ENCODE data around the gene TSEN54. TPM values are rescaled to one million over a fixed set of nuclear protein-coding genes. Genes with fewer than 3 reads are reported as not detected.
A peak's percentile ranks its signal among the peaks of the same experiment; 100 is the strongest.
"Not testable (repeated sequence)": the region's sequence is repeated elsewhere in the genome, so short reads cannot be mapped to it uniquely, and the experiment has no call there.

Gene TSEN54
- total and polyA plus RNA-seq, 2 donors = 36.3 to 91.0 TPM

DNA sequence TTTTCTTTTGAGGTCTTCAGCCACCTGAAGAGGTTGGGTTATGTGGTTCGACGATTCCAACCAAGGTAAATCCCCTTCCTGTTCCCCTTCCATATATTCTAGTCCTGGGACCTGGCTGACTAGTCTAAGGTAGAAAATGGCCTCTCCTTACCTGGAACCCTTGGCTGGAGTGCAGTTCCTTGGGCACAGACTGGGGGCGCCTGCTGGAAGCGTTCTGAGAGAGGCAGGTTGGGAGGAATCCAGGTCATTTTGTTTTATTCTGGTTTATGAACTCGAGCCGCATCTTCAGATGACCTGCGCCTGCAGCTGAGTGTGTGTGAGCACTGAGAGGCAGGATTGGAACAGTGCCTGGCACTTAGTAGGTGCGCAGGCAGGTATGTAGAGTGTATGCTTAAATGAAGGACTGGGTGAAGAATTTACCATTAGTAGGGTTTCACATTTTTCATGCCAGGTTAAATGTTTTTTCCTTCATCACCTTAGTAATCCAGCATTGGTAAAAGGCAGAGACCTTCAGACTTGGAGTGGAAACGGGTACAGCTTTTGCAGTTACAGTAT is 2.7 kb downstream of the TSEN54 start:
- Histone ChIP-seq H3K27me3 (ENCODE audit: control insufficient read depth in 2 of 2, insufficient read depth in 1 of 2, low read length in 1 of 2) (peaks cover 6 to 22% of the 10 kb centered on the region in 2 donors), H3K4me3 (ENCODE audit: low read length in 2 of 2) (no peak overlapping the region), H3K27ac (ENCODE audit: low read depth in 1 of 2, low read length in 1 of 2) (no peak overlapping the region), H3K9me3 (ENCODE audit: control insufficient read depth in 2 of 2, insufficient read depth in 1 of 2, low read length in 1 of 2) (no peaks in the 10 kb centered on the region), H3K36me3 (ENCODE audit: control insufficient read depth in 2 of 2, insufficient read depth in 2 of 2, low read length in 1 of 2) (peaks cover 21 to 26% of the 10 kb centered on the region in 2 donors), H3K4me1 (ENCODE audit: control insufficient read depth in 2 of 2, insufficient read depth in 2 of 2, low read length in 2 of 2) (peaks cover 27 to 40% of the 10 kb centered on the region in 2 donors)
- no peak for DNase-seq (ENCODE audit: low read depth in 6 of 9, low spot score in 9 of 9)
- 95% methylated on average over 9 of the region's 9 CpGs for WGBS

GRCh38 chr17:75520413-75520812 is 4.1 kb downstream of the TSEN54 start:
- not testable (repeated sequence) for H3K9me3 ChIP-seq (ENCODE audit: control insufficient read depth in 2 of 2, insufficient read depth in 1 of 2, low read length in 1 of 2); H3K4me3 ChIP-seq (ENCODE audit: low read length in 2 of 2); DNase-seq (ENCODE audit: low read depth in 6 of 9, low spot score in 9 of 9); H3K27ac ChIP-seq (ENCODE audit: low read depth in 1 of 2, low read length in 1 of 2)
- H3K4me1 ChIP-seq (ENCODE audit: control insufficient read depth in 2 of 2, insufficient read depth in 2 of 2, low read length in 2 of 2) = peaks cover 25 to 37% of the 10 kb centered on the region in 2 donors
- peaks cover 2 to 12% of the 10 kb centered on the region in 2 donors for H3K27me3 ChIP-seq (ENCODE audit: control insufficient read depth in 2 of 2, insufficient read depth in 1 of 2, low read length in 1 of 2)
- 92% methylated on average over 8 of the region's 8 CpGs for WGBS
- peaks cover 21 to 28% of the 10 kb centered on the region in 2 donors for H3K36me3 ChIP-seq (ENCODE audit: control insufficient read depth in 2 of 2, insufficient read depth in 2 of 2, low read length in 1 of 2)

- Histone ChIP-seq H3K4me3 (ENCODE audit: low read length in 2 of 2) (no peak overlapping the region), H3K4me1 (ENCODE audit: control insufficient read depth in 2 of 2, insufficient read depth in 2 of 2, low read length in 2 of 2) (peaks cover 26 to 33% of the 10 kb centered on the region in 2 donors), H3K36me3 (ENCODE audit: control insufficient read depth in 2 of 2, insufficient read depth in 2 of 2, low read length in 1 of 2) (peaks cover 21 to 28% of the 10 kb centered on the region in 2 donors), H3K27me3 (ENCODE audit: control insufficient read depth in 2 of 2, insufficient read depth in 1 of 2, low read length in 1 of 2) (peaks cover 7 to 15% of the 10 kb centered on the region in 2 donors), H3K27ac (ENCODE audit: low read depth in 1 of 2, low read length in 1 of 2) (no peak overlapping the region), H3K9me3 (ENCODE audit: control insufficient read depth in 2 of 2, insufficient read depth in 1 of 2, low read length in 1 of 2) (no peaks in the 10 kb centered on the region)
- DNase-seq (ENCODE audit: low read depth in 6 of 9, low spot score in 9 of 9) = no peak
- WGBS = 97% methylated on average over 8 of the region's 8 CpGs
These were observed 5.0 kb downstream of the TSEN54 start for GRCh38 chr17:75521290-75521689.

- no peak for DNase-seq (ENCODE audit: low read depth in 6 of 9, low spot score in 9 of 9)
- Histone ChIP-seq H3K9me3 (ENCODE audit: control insufficient read depth in 2 of 2, insufficient read depth in 1 of 2, low read length in 1 of 2) (no peaks in the 10 kb centered on the region), H3K4me3 (ENCODE audit: low read length in 2 of 2) (no peak overlapping the region), H3K27me3 (ENCODE audit: control insufficient read depth in 2 of 2, insufficient read depth in 1 of 2, low read length in 1 of 2) (peaks cover 10 to 19% of the 10 kb centered on the region in 2 donors), H3K4me1 (ENCODE audit: control insufficient read depth in 2 of 2, insufficient read depth in 2 of 2, low read length in 2 of 2) (peaks cover 23 to 33% of the 10 kb centered on the region in 2 donors), H3K27ac (ENCODE audit: low read depth in 1 of 2, low read length in 1 of 2) (no peak overlapping the region), H3K36me3 (ENCODE audit: control insufficient read depth in 2 of 2, insufficient read depth in 2 of 2, low read length in 1 of 2) (peaks cover 21 to 28% of the 10 kb centered on the region in 2 donors)
- WGBS = 98% methylated on average over 33 of the region's 33 CpGs
These were observed 5.8 kb downstream of the TSEN54 start for GRCh38 chr17:75521951-75522727.

DNA sequence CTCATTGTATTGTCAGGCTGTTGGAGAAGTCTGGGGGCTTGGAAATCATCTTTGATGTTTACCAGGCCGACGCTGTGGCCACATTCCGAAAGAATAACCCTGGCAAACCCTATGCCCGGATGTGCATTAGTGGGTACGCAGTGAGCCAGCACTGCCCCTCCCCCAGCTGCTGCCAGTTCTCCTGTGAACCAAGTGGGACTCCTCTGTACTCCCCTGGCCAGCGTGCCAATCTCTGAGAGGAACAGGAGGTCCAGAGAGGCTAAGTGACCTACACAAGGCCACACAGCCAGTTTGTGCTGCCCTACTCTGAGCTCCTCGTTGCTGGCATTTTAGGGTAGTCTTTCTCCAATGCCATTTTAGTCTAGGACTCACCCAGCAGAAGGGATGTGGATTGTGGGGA is 7.3 kb downstream of the TSEN54 start:
- Histone ChIP-seq H3K9me3 (ENCODE audit: control insufficient read depth in 2 of 2, insufficient read depth in 1 of 2, low read length in 1 of 2) (no peaks in the 10 kb centered on the region), H3K27me3 (ENCODE audit: control insufficient read depth in 2 of 2, insufficient read depth in 1 of 2, low read length in 1 of 2) (peaks cover 10 to 24% of the 10 kb centered on the region in 2 donors), H3K4me3 (ENCODE audit: low read length in 2 of 2) (no peak overlapping the region), H3K27ac (ENCODE audit: low read depth in 1 of 2, low read length in 1 of 2) (no peak overlapping the region), H3K4me1 (ENCODE audit: control insufficient read depth in 2 of 2, insufficient read depth in 2 of 2, low read length in 2 of 2) (peaks cover 8 to 18% of the 10 kb centered on the region in 2 donors), H3K36me3 (ENCODE audit: control insufficient read depth in 2 of 2, insufficient read depth in 2 of 2, low read length in 1 of 2) (peaks cover 21 to 28% of the 10 kb centered on the region in 2 donors)
- 97% methylated on average over 7 of the region's 7 CpGs for WGBS
- DNase-seq (ENCODE audit: low read depth in 6 of 9, low spot score in 9 of 9) = no peak

- Histone ChIP-seq H3K4me1 (ENCODE audit: control insufficient read depth in 2 of 2, insufficient read depth in 2 of 2, low read length in 2 of 2) (peaks cover 4 to 13% of the 10 kb centered on the region in 2 donors), H3K9me3 (ENCODE audit: control insufficient read depth in 2 of 2, insufficient read depth in 1 of 2, low read length in 1 of 2) (no peaks in the 10 kb centered on the region), H3K27me3 (ENCODE audit: control insufficient read depth in 2 of 2, insufficient read depth in 1 of 2, low read length in 1 of 2) (peaks cover 10 to 24% of the 10 kb centered on the region in 2 donors), H3K4me3 (ENCODE audit: low read length in 2 of 2) (peak overlapping the region; percentile 53 to 59), H3K27ac (ENCODE audit: low read depth in 1 of 2, low read length in 1 of 2) (no peak overlapping the region), H3K36me3 (ENCODE audit: control insufficient read depth in 2 of 2, insufficient read depth in 2 of 2, low read length in 1 of 2) (peaks cover 17 to 28% of the 10 kb centered on the region in 2 donors)
- 41% methylated on average over 24 of the region's 24 CpGs for WGBS
- no peak for DNase-seq (ENCODE audit: low read depth in 6 of 9, low spot score in 9 of 9)
These were observed 8.1 kb downstream of the TSEN54 start for GRCh38 chr17:75524269-75524969.

DNA sequence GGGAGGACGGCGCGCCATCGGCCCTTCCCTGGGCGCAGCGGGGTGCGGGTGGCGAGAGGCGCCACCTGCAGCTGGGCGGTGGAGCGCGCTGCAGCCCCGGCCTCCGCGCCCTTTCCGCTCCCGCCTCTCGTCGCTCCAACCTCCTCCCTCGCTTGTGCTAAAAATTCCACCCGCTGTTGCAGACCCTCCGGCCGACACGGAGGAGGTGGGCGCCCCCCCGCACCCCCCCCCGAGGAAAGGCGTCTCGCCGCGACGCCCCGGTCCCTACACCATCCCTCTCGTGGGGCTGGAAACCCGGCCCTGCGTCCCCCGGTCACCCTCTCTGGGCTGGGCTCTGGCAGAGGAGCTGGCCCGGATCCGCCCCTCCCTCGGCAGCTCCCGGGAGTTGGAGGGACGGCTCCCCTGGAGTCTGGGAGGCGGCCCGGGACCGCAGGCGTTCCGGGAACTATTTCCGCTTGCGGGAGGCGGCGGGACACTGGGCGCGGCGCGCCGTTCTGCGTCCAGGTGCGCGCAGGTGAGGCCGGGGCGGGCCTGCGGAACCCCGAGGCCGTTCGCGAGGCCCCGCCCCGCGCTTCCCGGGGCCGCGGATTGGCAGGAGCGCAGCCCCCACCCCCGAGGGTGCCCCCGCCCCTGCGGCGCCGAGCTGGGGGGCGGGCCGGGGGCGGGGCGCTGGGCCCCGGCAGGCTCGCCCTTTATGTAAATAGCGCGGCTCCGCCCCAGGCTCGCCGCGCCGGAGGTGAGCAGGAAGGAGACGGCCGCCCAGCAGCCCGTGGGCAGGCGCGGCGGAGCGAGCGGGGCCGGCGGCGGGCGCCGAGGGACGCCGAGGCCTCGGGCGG is 8.9 kb downstream of the TSEN54 start, which contains the start of gene LLGL2:
Gene LLGL2 (plus strand): TSS at position 728 of the 836 bp plus-strand sequence. CDS start 17,730 bp downstream, outside the sequence.
- peak within 1 kb of the TSS in 1 of 2 donors; percentile 20 for H3K27ac ChIP-seq (ENCODE audit: low read depth in 1 of 2, low read length in 1 of 2)
- H3K4me1 ChIP-seq (ENCODE audit: control insufficient read depth in 2 of 2, insufficient read depth in 2 of 2, low read length in 2 of 2) = peaks cover 4 to 13% of the 10 kb centered on the region in 2 donors
- peaks cover 16 to 24% of the 10 kb centered on the region in 2 donors for H3K36me3 ChIP-seq (ENCODE audit: control insufficient read depth in 2 of 2, insufficient read depth in 2 of 2, low read length in 1 of 2)
- H3K27me3 ChIP-seq (ENCODE audit: control insufficient read depth in 2 of 2, insufficient read depth in 1 of 2, low read length in 1 of 2) = peaks cover 10 to 24% of the 10 kb centered on the region in 2 donors
- H3K4me3 ChIP-seq (ENCODE audit: low read length in 2 of 2) = peak within 1 kb of the TSS; percentile 53 to 59
- H3K9me3 ChIP-seq (ENCODE audit: control insufficient read depth in 2 of 2, insufficient read depth in 1 of 2, low read length in 1 of 2) = no peaks in the 10 kb centered on the region
- under 1% methylated on average over 108 of the region's 108 CpGs for WGBS
- DNase-seq (ENCODE audit: low read depth in 6 of 9, low spot score in 9 of 9) = peak; percentile 37 to 95 (median 87)

DNA sequence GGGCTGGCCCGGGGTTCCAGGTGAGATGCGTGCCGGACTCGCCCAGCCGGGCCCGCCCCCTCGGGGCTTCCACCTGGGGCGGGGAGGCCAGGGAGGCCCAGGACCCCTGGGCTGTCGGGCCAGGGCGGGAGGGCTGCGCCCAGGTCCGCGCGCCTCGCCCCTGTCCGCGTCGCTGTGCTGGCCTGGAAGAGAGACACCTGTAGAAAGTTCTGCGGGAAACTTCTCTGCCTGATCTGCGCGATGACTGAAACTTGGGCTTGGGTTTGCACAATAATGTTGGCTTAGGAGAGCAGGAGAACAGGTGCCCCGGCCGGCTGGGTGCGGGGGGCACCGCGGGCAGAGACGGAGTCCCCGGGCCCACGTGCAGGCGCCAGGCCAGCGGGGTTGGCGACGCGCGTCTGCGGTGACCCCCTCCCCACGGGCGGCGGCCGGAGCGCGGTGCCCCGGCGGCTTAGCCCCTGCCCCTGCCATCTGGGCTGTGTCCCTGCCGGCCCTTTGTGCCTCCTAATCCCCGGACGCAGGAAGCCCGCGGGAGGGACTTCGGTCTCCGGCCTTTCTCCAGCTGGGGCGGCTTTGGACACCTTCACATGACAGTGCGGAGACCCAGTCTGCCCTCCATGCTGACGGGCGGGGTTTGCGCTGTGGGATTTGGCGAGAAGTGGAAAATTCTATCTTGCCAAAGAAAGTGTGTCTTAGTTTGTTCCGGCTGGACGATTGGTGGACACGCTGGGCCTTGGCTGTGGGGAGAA is 9.7 kb downstream of the TSEN54 start:
- 6% methylated on average over 60 of the region's 60 CpGs for WGBS
- Histone ChIP-seq H3K4me3 (ENCODE audit: low read length in 2 of 2) (peak overlapping the region; percentile 32 to 59), H3K27me3 (ENCODE audit: control insufficient read depth in 2 of 2, insufficient read depth in 1 of 2, low read length in 1 of 2) (peaks cover 10 to 24% of the 10 kb centered on the region in 2 donors), H3K36me3 (ENCODE audit: control insufficient read depth in 2 of 2, insufficient read depth in 2 of 2, low read length in 1 of 2) (peaks cover 14 to 22% of the 10 kb centered on the region in 2 donors), H3K4me1 (ENCODE audit: control insufficient read depth in 2 of 2, insufficient read depth in 2 of 2, low read length in 2 of 2) (peaks cover 4 to 13% of the 10 kb centered on the region in 2 donors), H3K9me3 (ENCODE audit: control insufficient read depth in 2 of 2, insufficient read depth in 1 of 2, low read length in 1 of 2) (no peaks in the 10 kb centered on the region), H3K27ac (ENCODE audit: low read depth in 1 of 2, low read length in 1 of 2) (peak overlapping the region in 1 of 2 donors; percentile 20)
- peak in 1 of 9 donors; percentile 35 for DNase-seq (ENCODE audit: low read depth in 6 of 9, low spot score in 9 of 9)

Measured in thymus (tissue), 11 donors.